Femur (tissue), 1 donor: Measurements from ENCODE around the gene TAOK3.
"Not testable (repeated sequence)": the region's sequence is repeated elsewhere in the genome, so short reads cannot be mapped to it uniquely, and the experiment has no call there.

ENCODE experiments used
- DNase-seq: peaks from one replicate; pipeline ENCODE4 v3.0.0-alpha.2; 2017

Gene TAOK3

GRCh38 chr12:118189741-118190191, 182.9 kb downstream of the TAOK3 start:
- DNase-seq, result peak; percentile 55

- peak; percentile 55 for DNase-seq
These were observed 183.9 kb downstream of the TAOK3 start for GRCh38 chr12:118188690-118189371.

GRCh38 chr12:118187751-118188435, 184.8 kb downstream of the TAOK3 start:
- DNase-seq, result no peak

GRCh38 chr12:118185602-118186397, 186.9 kb downstream of the TAOK3 start:
- DNase-seq, result no peak

GRCh38 chr12:118183711-118184110, 189.0 kb downstream of the TAOK3 start:
- no peak for DNase-seq

GRCh38 chr12:118183155-118183554, 189.6 kb downstream of the TAOK3 start:
- DNase-seq, result no peak

- peak; percentile 21 for DNase-seq
These were observed 196.8 kb downstream of the TAOK3 start for GRCh38 chr12:118175823-118176447.

- no peak for DNase-seq
These were observed 205.8 kb downstream of the TAOK3 start for GRCh38 chr12:118166946-118167345.

- peak; percentile 25 for DNase-seq
These were observed 207.8 kb downstream of the TAOK3 start for GRCh38 chr12:118164798-118165486.

GRCh38 chr12:118160536-118160935, 212.2 kb downstream of the TAOK3 start:
- no peak for DNase-seq

- no peak for DNase-seq
These were observed 221.0 kb downstream of the TAOK3 start for GRCh38 chr12:118151755-118152154.

- DNase-seq, result no peak
These were observed 222.1 kb downstream of the TAOK3 start for GRCh38 chr12:118150625-118151024.

- no peak for DNase-seq
These were observed 224.4 kb downstream of the TAOK3 start for GRCh38 chr12:118148287-118148686.

GRCh38 chr12:118145798-118146156, 226.9 kb downstream of the TAOK3 start:
- no peak for DNase-seq

GRCh38 chr12:118145113-118145797, 227.5 kb downstream of the TAOK3 start:
- no peak for DNase-seq

- DNase-seq, result no peak
These were observed 228.2 kb downstream of the TAOK3 start for GRCh38 chr12:118144499-118144898.

- no peak for DNase-seq
These were observed 231.9 kb downstream of the TAOK3 start for GRCh38 chr12:118140825-118141224.

- DNase-seq, result no peak
These were observed 235.5 kb downstream of the TAOK3 start for GRCh38 chr12:118137148-118137678.

- DNase-seq, result peak; percentile 47
These were observed 236.1 kb downstream of the TAOK3 start for GRCh38 chr12:118136559-118137003.

GRCh38 chr12:118135788-118136558, 236.7 kb downstream of the TAOK3 start, which contains the start of gene PEBP1:
Gene PEBP1 (plus strand): TSS chr12:118136124. CDS start chr12:118136210, 86 bp downstream.
- peak; percentile 96 for DNase-seq

- DNase-seq, result not testable (repeated sequence)
These were observed 243.3 kb downstream of the TAOK3 start for GRCh38 chr12:118129436-118129835.
